Measurements from ENCODE around the gene UCN2. TPM values are rescaled to one million over a fixed set of nuclear protein-coding genes. Genes with fewer than 3 reads are reported as not detected.
A peak's percentile ranks its signal among the peaks of the same experiment; 100 is the strongest.

Gene UCN2
- total and polyA plus RNA-seq, 2 of the 4 experiments (the other 2 are of a cell fraction): 0.54 to 2.7 TPM

GRCh38 chr3:48567500-48567899 lies 3.9 kb upstream of the UCN2 start:
- Histone ChIP-seq H3K4me3 (ENCODE audit: insufficient read depth, low read depth, low read length) (no peak overlapping the region), H3K4me1 (ENCODE audit: control insufficient read depth, insufficient read depth, low read length) (peaks cover 19% of the 10 kb centered on the region), H3K79me1 (ENCODE audit: low read depth in 1 of 2, low read length in 2 of 2) (peaks cover 0 to 31% of the 10 kb centered on the region in 2 experiments; a peak in 2 of 4 replicates), H2AK9ac (replicated peaks; ENCODE audit: low read depth, low read length, poor library complexity) (no peak overlapping the region), H4K8ac (ENCODE audit: low read depth in 2 of 2, low read length in 2 of 2) (no peak overlapping the region), H3K23ac (ENCODE audit: low read depth, low read length) (no peak overlapping the region), H3K36me3 (ENCODE audit: control insufficient read depth, insufficient read depth, low read length) (peaks cover 56% of the 10 kb centered on the region), H4K91ac (ENCODE audit: insufficient read depth, low read depth, low read length) (no peak overlapping the region), H3K9ac (ENCODE audit: low read depth, low read length) (no peak overlapping the region), H3K4me2 (ENCODE audit: low read depth, low read length) (no peak overlapping the region), H2BK20ac (ENCODE audit: low read depth, low read length) (no peak overlapping the region), H3K14ac (replicated peaks; ENCODE audit: low read depth, low read length) (no peak overlapping the region), H2BK15ac (ENCODE audit: low read depth, low read length) (no peak overlapping the region), H3K27me3 (ENCODE audit: control insufficient read depth, insufficient read depth, low read length) (no peaks in the 10 kb centered on the region), H3K4ac (ENCODE audit: low read depth, low read length) (no peak overlapping the region), H2AK5ac (ENCODE audit: low read depth, low read length) (no peak overlapping the region), H2AFZ (replicated peaks; ENCODE audit: low read length, poor library complexity) (no peak overlapping the region), H3K56ac (ENCODE audit: extremely low read depth, insufficient read depth, low read length) (no peak overlapping the region), H4K5ac (ENCODE audit: low read depth, low read length) (no peak overlapping the region), H2BK5ac (ENCODE audit: low read depth, low read length, poor library complexity, severe bottlenecking) (no peak overlapping the region), H4K20me1 (ENCODE audit: insufficient read depth, low read length) (no peaks in the 10 kb centered on the region; the same call in 1 of the 2 replicates), H3K18ac (ENCODE audit: low read depth, low read length) (no peak overlapping the region), H3K27ac (ENCODE audit: insufficient read depth, low read length) (no peak overlapping the region; the same call in 1 of the 2 replicates), H2BK120ac (ENCODE audit: low read depth, low read length) (peak overlapping the region; percentile 39; the same call in 1 of the 2 replicates), H3K9me1 (ENCODE audit: insufficient read depth, low read length) (peaks cover 24% of the 10 kb centered on the region), H3K9me3 (ENCODE audit: control insufficient read depth, insufficient read depth, low read length) (no peaks in the 10 kb centered on the region)
- ATAC-seq (ENCODE audit: low read depth) (no peak), DNase-seq (no peak)
- no TSS peak for BruUV-seq (replicated peaks)
- intact Hi-C loops (cut with micrococcal nuclease) (no loop called here), in situ Hi-C loops (cut with MboI; ENCODE audit: low sequenced_read_pairs) (no loop called here), dilution Hi-C loops (cut with HindIII; ENCODE audit: low sequenced_read_pairs, unreplicated experiment) (no loop called here)
- ChIA-PET POLR2A (ENCODE audit: unreplicated experiment) (no interaction called here), CTCF (no interaction called here)
- 83% methylated on average over 2 of the region's 11 CpGs; no CpG with 5 or more reads in 1 of the 2 experiments for WGBS, 2 experiments (ENCODE audit: extremely low coverage in 2 of 2, insufficient read length in 1 of 2)
- TF ChIP-seq FOS (IDR thresholded peaks at IDR 0.05; ENCODE audit: low read depth, low read length): no peak
- TF ChIP-seq RAD21 (IDR thresholded peaks at IDR 0.05; ENCODE audit: low read length): no peak
- TF ChIP-seq MAFK (IDR thresholded peaks at IDR 0.05; ENCODE audit: low read depth, low read length): no peak
- no peak for TF ChIP-seq USF2 (IDR thresholded peaks at IDR 0.05; ENCODE audit: low read depth, low read length)
- no peak for TF ChIP-seq MXI1 (IDR thresholded peaks at IDR 0.05; ENCODE audit: borderline replicate concordance, low read depth, low read length)
- no peak for TF ChIP-seq ELK1 (IDR thresholded peaks at IDR 0.05; ENCODE audit: borderline replicate concordance, low read depth, low read length)
- no peak for TF ChIP-seq CHD1 (IDR thresholded peaks at IDR 0.05; ENCODE audit: low read depth, low read length)
- no peak for TF ChIP-seq RFX5 (IDR thresholded peaks at IDR 0.05; ENCODE audit: low read depth, low read length)
- TF ChIP-seq RCOR1 (IDR thresholded peaks at IDR 0.05; ENCODE audit: insufficient replicate concordance, low read length): no peak
- no peak for TF ChIP-seq SMC3 (IDR thresholded peaks at IDR 0.05; ENCODE audit: low read depth, low read length)
- TF ChIP-seq CTCF (conservative IDR thresholded peaks at IDR 0.05; ENCODE audit: low read depth, low read length): no peak
- TF ChIP-seq BHLHE40 (IDR thresholded peaks at IDR 0.05; ENCODE audit: low read depth, low read length): no peak
- no peak for TF ChIP-seq POLR2A (IDR thresholded peaks at IDR 0.05; ENCODE audit: low read depth, low read length)
